Activated CD8-positive, alpha-beta memory T cell treated with anti-CD3 and anti-CD28 coated beads, Interleukin-2, amount 50 U/mL, for 48 hours (primary cell): Measurements from ENCODE around the gene ZNF202.

Experiments used
- DNase-seq: peaks from one replicate; pipeline ENCODE4 v3.0.0-alpha.2; 2020

ZNF202 gene

DNA sequence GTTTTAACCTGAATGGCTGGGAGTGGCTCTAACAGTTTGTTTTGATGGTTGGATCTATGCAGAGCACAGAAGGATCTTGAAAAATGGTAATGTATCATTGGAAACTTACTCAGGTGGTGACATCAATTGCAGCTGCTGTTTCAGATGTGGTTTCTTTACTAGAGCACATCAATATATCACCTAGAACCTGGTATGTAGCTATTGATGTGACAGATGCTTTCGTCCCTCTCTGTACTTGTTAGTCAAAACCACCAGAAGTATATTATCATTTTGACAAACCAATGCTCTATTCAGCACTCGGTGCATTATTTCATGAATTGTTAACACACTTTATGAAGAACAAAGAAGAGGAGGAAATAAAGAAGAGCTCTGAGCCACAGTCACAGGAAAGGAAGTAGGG is 60.4 kb downstream of the ZNF202 start:
- DNase-seq, result no peak

DNA sequence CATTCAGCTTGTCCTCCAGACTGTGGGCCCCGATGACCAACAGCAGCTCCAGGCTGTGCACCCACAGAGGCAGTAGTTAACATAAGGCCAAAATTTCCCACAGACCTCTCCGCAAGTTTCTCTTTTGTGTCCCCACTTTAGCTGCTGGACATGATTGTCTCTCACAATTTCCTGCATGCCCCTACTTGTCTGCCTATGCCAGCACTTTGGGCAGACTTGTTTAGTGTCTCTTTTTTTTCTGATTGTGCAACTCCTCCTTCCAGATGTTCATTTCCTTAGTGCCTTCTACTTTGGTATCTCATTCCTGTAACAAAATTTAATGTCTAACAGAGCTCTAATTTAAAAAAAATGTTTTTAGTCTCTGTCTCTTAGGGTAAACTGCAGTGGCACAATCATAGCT is 63.2 kb downstream of the ZNF202 start:
- no peak for DNase-seq

DNA sequence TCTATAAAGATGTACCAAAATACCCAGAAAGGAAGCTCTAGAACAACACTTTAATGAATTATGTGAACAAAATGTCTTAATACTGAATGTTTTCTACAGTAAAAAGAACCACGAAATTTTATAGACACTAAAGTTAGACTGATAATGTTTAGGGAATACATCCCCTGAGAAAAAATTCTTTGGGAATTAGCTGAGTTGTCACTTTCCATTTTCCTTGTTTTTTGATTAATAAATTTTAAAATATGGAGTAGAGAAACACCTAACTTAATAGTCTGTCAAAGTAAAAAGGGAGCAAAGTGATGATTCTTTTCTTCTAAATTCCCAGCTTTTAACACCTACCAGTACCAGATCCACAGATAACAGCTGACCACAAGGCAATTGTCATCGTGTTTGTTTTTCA is 64.0 kb downstream of the ZNF202 start:
- DNase-seq, result no peak

DNA sequence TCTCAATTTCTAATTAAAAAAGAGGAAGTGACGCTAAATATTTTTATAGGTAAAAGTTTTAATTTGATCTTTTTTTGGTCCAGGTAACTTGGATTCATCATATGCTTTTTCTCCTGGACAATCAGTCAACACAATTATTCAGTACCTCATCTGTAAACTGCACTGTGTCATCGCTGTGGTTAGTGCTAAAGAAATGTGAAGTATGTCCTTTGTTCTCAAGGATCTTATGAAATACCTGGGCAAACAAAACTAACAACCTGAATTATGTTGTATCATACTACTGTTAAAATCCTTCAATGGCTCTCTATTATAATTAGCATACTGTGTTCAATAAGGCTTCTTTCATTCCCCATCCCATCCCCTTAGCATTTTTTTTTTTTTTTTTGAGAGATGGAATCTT is 67.2 kb downstream of the ZNF202 start:
- no peak for DNase-seq
